Brain microvascular endothelial cell (primary cell): ENCODE measurements around the gene LMAN1.

Source experiments
- DNase-seq: peaks from one replicate; pipeline ENCODE4 v3.0.0-alpha.2; 2020
- H3K27ac ChIP-seq: fragments of 250-450 bp; sonication (Bioruptor Pico); 2 replicates; pipeline ENCODE4 v1.5.1; 2020; ENCODE audit warnings: mild to moderate bottlenecking, moderate library complexity
- H3K27me3 ChIP-seq: fragments of 250-450 bp; sonication (Bioruptor Pico); replicated peaks from 2 replicates; pipeline ENCODE4 v1.5.1; 2020; ENCODE audit warnings: mild to moderate bottlenecking
- H3K36me3 ChIP-seq: fragments of 250-450 bp; sonication (Bioruptor Pico); replicated peaks from 2 replicates; pipeline ENCODE4 v1.5.1; 2020; ENCODE audit warnings: mild to moderate bottlenecking
- H3K4me3 ChIP-seq: 2 replicates; pipeline ENCODE4 v1.5.1; 2011; ENCODE audit warnings: low read depth, mild to moderate bottlenecking, control low read depth, low read length, moderate library complexity
- CTCF ChIP-seq: IDR thresholded peaks from 2 replicates; pipeline ENCODE4 v1.5.1; 2011; ENCODE audit warnings: low read depth, mild to moderate bottlenecking, moderate library complexity, low read length, control low read depth, inconsistent platforms; ENCODE audit errors: missing control alignments
- in situ Hi-C: cut with HindIII; loops from 2 replicates; pipeline ENCODE4 v1.10.0; 2017; ENCODE audit warnings: low sequenced_read_pairs, low pct_ligation_motif_present

Gene LMAN1

GRCh38 chr18:59324623-59324971 lies 34.5 kb downstream of the LMAN1 start:
- Histone ChIP-seq H3K36me3 (peaks cover 33% of the 10 kb centered on the region), H3K27me3 (no peaks in the 10 kb centered on the region), H3K27ac (no peak overlapping the region), H3K4me3 (no peak overlapping the region)
- TF ChIP-seq CTCF = no peak
- DNase-seq = no peak
- in situ Hi-C loops = no loop called here

GRCh38 chr18:59323931-59324622 lies 35.0 kb downstream of the LMAN1 start:
- TF ChIP-seq CTCF = no peak
- H3K27me3 ChIP-seq = no peaks in the 10 kb centered on the region
- peaks cover 27% of the 10 kb centered on the region for H3K36me3 ChIP-seq
- DNase-seq = peak; percentile 8
- no peak overlapping the region for H3K27ac ChIP-seq
- no peak overlapping the region for H3K4me3 ChIP-seq
- in situ Hi-C loops = no loop called here

- Histone ChIP-seq H3K27ac (no peak within 1 kb of the TSS), H3K4me3 (no peak within 1 kb of the TSS), H3K27me3 (no peaks in the 10 kb centered on the region), H3K36me3 (no peaks in the 10 kb centered on the region)
- no peak for TF ChIP-seq CTCF
- in situ Hi-C loops = no loop called here
- DNase-seq = no peak
Observed at GRCh38 chr18:59318460-59319050, 40.5 kb downstream of the LMAN1 start, which contains the start of gene CPLX4. Gene CPLX4, minus strand, starts transcription at chr18:59318649. Its CDS starts 187 bp downstream, at chr18:59318462.

GRCh38 chr18:59311631-59312030 lies 47.4 kb downstream of the LMAN1 start:
- DNase-seq = peak; percentile 40
- Histone ChIP-seq H3K4me3 (no peak overlapping the region), H3K27ac (no peak overlapping the region), H3K36me3 (no peaks in the 10 kb centered on the region), H3K27me3 (peaks cover 10% of the 10 kb centered on the region)
- TF ChIP-seq CTCF = no peak
- in situ Hi-C loops = no loop called here

GRCh38 chr18:59308938-59309260 lies 50.2 kb downstream of the LMAN1 start:
- no peak for DNase-seq
- TF ChIP-seq CTCF = no peak
- in situ Hi-C loops = no loop called here
- no peak overlapping the region for H3K27ac ChIP-seq
- H3K4me3 ChIP-seq = peak overlapping the region; percentile 31
- no peaks in the 10 kb centered on the region for H3K36me3 ChIP-seq
- H3K27me3 ChIP-seq = peaks cover 11% of the 10 kb centered on the region

- no peak overlapping the region for H3K27ac ChIP-seq
- peak; percentile 28 for DNase-seq
- in situ Hi-C loops = no loop called here
- TF ChIP-seq CTCF = peak; percentile 65
- peak overlapping the region; percentile 31 for H3K4me3 ChIP-seq
- no peaks in the 10 kb centered on the region for H3K36me3 ChIP-seq
- H3K27me3 ChIP-seq = peaks cover 11% of the 10 kb centered on the region
Observed at GRCh38 chr18:59308248-59308937, 50.7 kb downstream of the LMAN1 start.
